Heart left ventricle (tissue), 16 donors: ENCODE results near the gene HLF. TPM values are rescaled to one million over a fixed set of nuclear protein-coding genes. Genes with fewer than 3 reads are reported as not detected.

Experiments used
- ATAC-seq, 4 donors: fragments of 200-7000 bp; cut with Tn5 transposase; one replicate each; pipeline ENCODE4 v1.9.1; 2020 to 2022; ENCODE audit warnings: moderate library complexity in 4 of 4, mild to moderate bottlenecking in 3 of 4, moderate number of reproducible peaks in 1 of 4
- DNase-seq, 5 donors: peaks; one replicate each; pipeline ENCODE4 v3.0.0-alpha.2; 2020
- H3K27ac ChIP-seq, 12 donors: fragments of 200-600 bp; sonication (generic) in 4 of 12; one replicate each; pipeline versions ENCODE4 v1.5.0 to v1.8.0; 2016 to 2022; ENCODE audit warnings: mild to moderate bottlenecking in 2 of 12
- H3K27me3 ChIP-seq, 9 donors: fragments of 200-600 bp; sonication (generic) in 2 of 9; one replicate each; pipeline versions ENCODE4 v1.5.1 to v1.8.0; 2016 to 2022; ENCODE audit warnings: mild to moderate bottlenecking in 3 of 9
- H3K36me3 ChIP-seq, 9 donors: fragments of 200-600 bp; sonication (generic) in 2 of 9; one replicate each; pipeline versions ENCODE4 v1.5.0 to v1.8.0; 2018 to 2022; ENCODE audit warnings: mild to moderate bottlenecking in 2 of 9
- H3K4me1 ChIP-seq, 12 donors: fragments of 200-600 bp; sonication (generic) in 4 of 12; one replicate each; pipeline versions ENCODE4 v1.5.0 to v1.8.0; 2016 to 2022; ENCODE audit warnings: mild to moderate bottlenecking in 3 of 12
- H3K4me3 ChIP-seq, 12 donors: fragments of 200-600 bp; sonication (generic) in 4 of 12; one replicate each; pipeline versions ENCODE4 v1.5.0 to v1.8.0; 2017 to 2022; ENCODE audit warnings: mild to moderate bottlenecking in 9 of 12, moderate library complexity in 4 of 12
- H3K9me3 ChIP-seq, 12 donors: fragments of 200-600 bp; sonication (generic) in 4 of 12; one replicate each; pipeline versions ENCODE4 v1.5.0 to v1.8.0; 2016 to 2022; ENCODE audit warnings: mild to moderate bottlenecking in 1 of 12
- POLR2A ChIP-seq, 2 donors: fragments of 450-650 bp; IDR thresholded peaks; one replicate each; pipeline ENCODE4 v1.6.1; 2017; ENCODE audit warnings: antibody characterized with exemption in 2 of 2, mild to moderate bottlenecking in 2 of 2, moderate library complexity in 2 of 2
- WGBS, 4 donors: extraction: QIAGEN DNeasy Blood & Tissue Kit in 2 of 4; methylation state at CpG; one replicate each; pipeline versions ENCODE4 v1.1.5 to v1.1.7; 2013 to 2018; 5-methylcytosine and 5-hydroxymethylcytosine counted together
- intact Hi-C, 10 donors: fragments of 100-400 bp; cut with DNase I; formaldehyde crosslinking; loops; one replicate each; pipeline versions ENCODE4 v1.11.1 to v1.14.2; 2022
- polyA plus RNA-seq, 2 donors: library from polyadenylated mRNA; stranded (reverse); fragments of 200-250 nt; gene quantifications; one replicate each; pipeline ENCODE4 v1.2.3, GENCODE V29; 2013
- total RNA-seq, 9 donors: library from RNA; depleted of rRNA in 2 of 9; stranded (reverse); fragments of >200 nt in 2 of 9; fragmentation: NEBNext Ultra II Directional in 3 of 9; extraction: Animal tissue kit (Norgen Biotek cat#: 25700) in 3 of 9; gene quantifications; one replicate each; pipeline versions ENCODE4 v1.1.0 to v1.2.4, GENCODE V29; 2016 to 2023
- TF ChIP-seq, protein P1 (sequence below), 12 donors: fragments of 200-600 bp; sonication (generic) in 4 of 12; IDR thresholded peaks; one replicate each; pipeline versions ENCODE4 v1.5.0 to v1.8.0; 2018 to 2022; ENCODE audit warnings: antibody characterized with exemption in 12 of 12, mild to moderate bottlenecking in 5 of 12
- donor health status: ischemic (EF 13 %, LVEDD 7.1; RV severe dilation, severe dysfunction).
- donor health status: healthy with polysubstance abuse.
- donor health status: DM: no; HTN: yes; CAD: no.
- donor health status: DM: no; HTN: no; CAD: no.
- donor health status: ischemic (EF 25% LVEDD 6.9; RV normal size, moderate dysfunction).
- donor health status: ischemic (EF 25% LVEDD 5.7; RV mildly dilated, moderate dysfunction).
- donor health status: healthy.
- donor health status: DM: yes; HTN: yes; CAD: no.
- donor health status: ischemic (EF 35%, LVEDD 5.7; RV mildly dilated, moderate dysfunction).
- donor health status: nonischemic (EF 11% LVEDD 7.7; RV severe dilation, severe dysfunction).
- donor health status: DM: yes; HTN: yes; CAD: no.
- donor health status: PGD.
- donor health status: ischemic (EF 29% LVEDD 5.4; RV normal size, mild dysfunction).
- donor health status: nonischemic (EF 23%, LVEDD 6.1; RV moderate dilation, normal function).

HLF gene
- total and polyA plus RNA-seq, 11 donors: 5.3 to 46.3 (median 23.8) TPM

DNA sequence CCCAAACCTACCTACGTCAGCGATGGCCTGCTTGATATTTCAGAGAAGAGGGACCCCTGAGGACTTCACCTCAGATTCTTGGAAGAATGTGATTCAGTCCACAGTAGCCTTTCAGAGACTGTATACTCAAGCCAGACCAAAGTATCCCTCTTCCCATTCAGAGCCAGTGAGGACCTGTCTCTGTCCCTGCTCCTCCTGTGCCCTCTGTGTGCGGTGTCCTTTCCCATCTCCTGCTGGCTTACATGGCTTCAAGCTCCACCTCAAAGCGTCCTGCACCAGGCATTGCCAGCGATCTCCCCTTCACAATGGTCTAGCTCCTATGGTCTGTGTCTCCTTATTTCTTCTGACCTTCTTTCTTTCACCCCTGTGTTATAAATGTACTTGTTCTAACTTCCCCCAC lies 39.5 kb upstream of the HLF start:
- no peak for DNase-seq
- Histone ChIP-seq H3K27me3 (no peaks in the 10 kb centered on the region), H3K27ac (no peak overlapping the region), H3K36me3 (no peaks in the 10 kb centered on the region), H3K9me3 (no peaks in the 10 kb centered on the region), H3K4me3 (no peak overlapping the region), H3K4me1 (no peaks in the 10 kb centered on the region)
- ATAC-seq: no peak
- intact Hi-C loops: no loop called here
- WGBS, 4 donors: 84 to 92% (median 91%) methylated on average over 5 of the region's 5 CpGs
- TF ChIP-seq POLR2A (IDR thresholded peaks at IDR 0.05): no peak
- TF ChIP-seq, protein P1, sequence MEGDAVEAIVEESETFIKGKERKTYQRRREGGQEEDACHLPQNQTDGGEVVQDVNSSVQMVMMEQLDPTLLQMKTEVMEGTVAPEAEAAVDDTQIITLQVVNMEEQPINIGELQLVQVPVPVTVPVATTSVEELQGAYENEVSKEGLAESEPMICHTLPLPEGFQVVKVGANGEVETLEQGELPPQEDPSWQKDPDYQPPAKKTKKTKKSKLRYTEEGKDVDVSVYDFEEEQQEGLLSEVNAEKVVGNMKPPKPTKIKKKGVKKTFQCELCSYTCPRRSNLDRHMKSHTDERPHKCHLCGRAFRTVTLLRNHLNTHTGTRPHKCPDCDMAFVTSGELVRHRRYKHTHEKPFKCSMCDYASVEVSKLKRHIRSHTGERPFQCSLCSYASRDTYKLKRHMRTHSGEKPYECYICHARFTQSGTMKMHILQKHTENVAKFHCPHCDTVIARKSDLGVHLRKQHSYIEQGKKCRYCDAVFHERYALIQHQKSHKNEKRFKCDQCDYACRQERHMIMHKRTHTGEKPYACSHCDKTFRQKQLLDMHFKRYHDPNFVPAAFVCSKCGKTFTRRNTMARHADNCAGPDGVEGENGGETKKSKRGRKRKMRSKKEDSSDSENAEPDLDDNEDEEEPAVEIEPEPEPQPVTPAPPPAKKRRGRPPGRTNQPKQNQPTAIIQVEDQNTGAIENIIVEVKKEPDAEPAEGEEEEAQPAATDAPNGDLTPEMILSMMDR (IDR thresholded peaks at IDR 0.05): no peak

DNA sequence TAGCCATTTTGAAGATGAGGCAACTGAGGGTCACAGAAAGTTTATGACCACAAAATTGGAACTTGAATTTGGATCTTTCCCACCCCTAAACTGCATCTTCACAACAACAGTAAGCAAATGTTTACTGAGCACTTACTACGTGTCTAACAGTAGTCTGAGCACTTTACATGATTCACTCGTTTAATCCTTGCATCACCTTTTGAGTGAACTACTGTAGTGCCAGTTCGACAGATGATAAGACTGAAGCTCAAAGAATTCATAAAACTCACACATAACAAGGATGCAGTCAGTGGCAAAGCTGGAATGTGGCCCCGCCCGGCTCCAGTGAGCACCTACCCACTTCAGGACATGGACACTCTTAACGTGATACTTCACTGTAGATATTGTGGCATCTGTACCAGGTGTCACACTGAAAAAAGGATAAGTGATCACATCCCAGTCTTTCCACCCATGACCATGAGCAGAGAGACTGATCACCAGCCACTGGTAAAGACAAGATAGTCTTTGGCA lies 36.0 kb upstream of the HLF start:
- intact Hi-C loops: no loop called here
- no peak overlapping the region for H3K27ac ChIP-seq
- H3K4me1 ChIP-seq: no peaks in the 10 kb centered on the region
- ATAC-seq (no peak), DNase-seq (no peak)
- TF ChIP-seq, protein P1 (IDR thresholded peaks at IDR 0.05): no peak
- no peak for TF ChIP-seq POLR2A (IDR thresholded peaks at IDR 0.05)
- WGBS, 4 donors: 74 to 82% (median 81%) methylated on average over 6 of the region's 6 CpGs
- no peaks in the 10 kb centered on the region for H3K27me3 ChIP-seq
- H3K4me3 ChIP-seq: no peak overlapping the region
- no peaks in the 10 kb centered on the region for H3K9me3 ChIP-seq
- no peaks in the 10 kb centered on the region for H3K36me3 ChIP-seq

DNA sequence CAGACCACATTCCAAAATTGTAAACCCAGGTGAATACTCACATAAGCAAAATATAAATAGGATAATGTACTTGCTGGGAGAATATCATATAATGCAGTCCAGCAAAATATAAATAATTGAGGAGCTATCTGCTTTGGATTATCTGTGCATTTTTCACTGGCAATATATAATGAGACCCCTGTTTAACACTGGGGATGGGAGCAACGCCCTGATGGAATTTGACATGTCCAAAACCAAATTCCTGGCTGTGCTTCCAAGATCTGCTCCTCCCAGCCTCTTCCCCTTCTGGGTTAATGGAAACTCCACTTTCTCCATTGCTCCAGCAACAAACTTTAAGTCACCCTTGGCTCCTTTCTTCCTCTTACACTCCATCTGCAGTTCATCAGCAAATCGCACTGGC lies 35.5 kb upstream of the HLF start:
- DNase-seq: no peak
- no peaks in the 10 kb centered on the region for H3K9me3 ChIP-seq
- no peaks in the 10 kb centered on the region for H3K36me3 ChIP-seq
- no peak for TF ChIP-seq POLR2A (IDR thresholded peaks at IDR 0.05)
- no peak overlapping the region for H3K27ac ChIP-seq
- no peak for ATAC-seq
- intact Hi-C loops: no loop called here
- 65 to 74% (median 70%) methylated on average over 2 of the region's 2 CpGs for WGBS, 4 donors
- no peaks in the 10 kb centered on the region for H3K27me3 ChIP-seq
- H3K4me3 ChIP-seq: no peak overlapping the region
- H3K4me1 ChIP-seq: no peaks in the 10 kb centered on the region

DNA sequence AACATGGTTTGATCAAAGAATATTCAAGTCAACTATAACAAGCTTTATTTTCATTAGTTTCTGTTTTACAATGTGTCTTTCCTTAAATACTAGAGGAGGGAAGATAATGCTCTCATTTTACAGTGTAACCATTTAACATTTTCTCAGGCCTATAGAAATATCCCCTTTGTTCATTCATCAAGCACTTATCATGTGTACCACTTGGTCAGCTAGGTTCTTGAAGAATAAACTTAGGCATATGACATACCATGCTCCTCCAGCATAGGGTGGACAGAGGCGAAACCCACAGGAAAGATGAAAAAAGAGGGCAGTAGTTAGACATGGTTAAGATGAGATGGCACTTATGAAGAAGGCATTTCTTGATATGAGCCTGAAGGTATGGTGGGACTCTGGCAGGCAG lies 34.0 kb upstream of the HLF start:
- TF ChIP-seq, protein P1 (IDR thresholded peaks at IDR 0.05): no peak
- no peak for ATAC-seq
- Histone ChIP-seq H3K36me3 (no peaks in the 10 kb centered on the region), H3K4me1 (no peaks in the 10 kb centered on the region), H3K27ac (no peak overlapping the region), H3K9me3 (no peaks in the 10 kb centered on the region), H3K4me3 (no peak overlapping the region), H3K27me3 (no peaks in the 10 kb centered on the region)
- WGBS, 4 donors: 73 to 95% (median 90%) methylated on average over 1 of the region's 1 CpG
- intact Hi-C loops: loop anchor here in 2 of 10 donors (10.0 kb wide), 3 partner anchors 114 to 284 kb away; partner anchors contain the start of genes COX11 (in 1 of the 2), SMIM36 (in 1 of the 2) and STXBP4 (in 1 of the 2)
- no peak for DNase-seq

DNA sequence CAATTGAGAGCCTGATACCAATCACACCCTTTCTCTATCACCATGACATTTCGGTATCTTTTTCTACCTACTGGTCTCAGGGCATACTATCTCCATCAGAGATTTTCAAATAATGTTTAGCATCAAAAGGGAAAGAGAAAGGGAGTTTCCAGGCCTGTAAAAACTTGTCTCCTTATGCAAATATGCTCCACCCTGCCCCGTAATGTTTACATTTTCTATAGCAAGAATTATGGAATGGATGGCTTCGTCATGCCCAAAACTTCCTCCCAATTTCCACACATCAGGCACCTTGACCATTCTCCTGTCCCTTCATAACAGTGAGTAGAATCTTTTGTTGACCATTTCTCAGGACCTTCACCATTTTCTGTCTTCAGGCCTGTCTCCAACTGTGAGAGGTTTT lies 30.9 kb upstream of the HLF start:
- H3K36me3 ChIP-seq: no peaks in the 10 kb centered on the region
- WGBS, 4 donors: 83 to 91% (median 88%) methylated on average over 3 of the region's 3 CpGs
- H3K27me3 ChIP-seq: peaks cover 0 to 7% (median 0%) of the 10 kb centered on the region in 9 donors
- no peak overlapping the region for H3K4me3 ChIP-seq
- ATAC-seq (no peak), DNase-seq (no peak)
- H3K27ac ChIP-seq: no peak overlapping the region
- H3K4me1 ChIP-seq: peaks cover 0 to 18% (median 4%) of the 10 kb centered on the region in 12 donors
- no peaks in the 10 kb centered on the region for H3K9me3 ChIP-seq
- intact Hi-C loops: loop anchor here in 2 of 10 donors (10.0 kb wide), 3 partner anchors 111 to 281 kb away; partner anchors contain the start of genes COX11 (in 1 of the 2), SMIM36 (in 1 of the 2) and STXBP4 (in 1 of the 2)
- TF ChIP-seq, protein P1 (IDR thresholded peaks at IDR 0.05): no peak
- TF ChIP-seq POLR2A (IDR thresholded peaks at IDR 0.05): no peak
